CD14-positive monocyte (primary cell): ENCODE results near the gene PLXNB3. TPM values are rescaled to one million over a fixed set of nuclear protein-coding genes. Genes with fewer than 3 reads are reported as not detected.

Experiments used
- DNase-seq, 3 donors: peaks; one replicate each; pipeline ENCODE4 v3.0.0-alpha.2; 2011 to 2022
- H2AFZ ChIP-seq: 2 replicates; pipeline ENCODE4 v1.6.0; 2012; ENCODE audit warnings: mild to moderate bottlenecking, low read depth, low read length, inconsistent platforms; ENCODE audit not compliant: insufficient read depth, poor library complexity, severe bottlenecking
- H3K27ac ChIP-seq, 2 donors: 1 replicate in 1 of 2; 2 replicates in 1 of 2; pipeline ENCODE4 v1.5.1; 2012 to 2013; ENCODE audit warnings: low read length in 2 of 2, control low read depth in 1 of 2, inconsistent platforms in 1 of 2, low read depth in 1 of 2, mild to moderate bottlenecking in 1 of 2
- H3K27me3 ChIP-seq, 2 donors: one replicate each; pipeline versions ENCODE4 v1.6.0 to v1.6.1; 2011 to 2013; ENCODE audit warnings: low read length in 2 of 2; ENCODE audit not compliant: control insufficient read depth in 2 of 2, insufficient read depth in 2 of 2
- H3K36me3 ChIP-seq, 2 donors: replicated peaks in 1 of 2; 1 replicate in 1 of 2; 2 replicates in 1 of 2; pipeline versions ENCODE4 v1.5.1 to v1.6.1; 2012 to 2013; ENCODE audit warnings: low read length in 2 of 2, control low read depth in 1 of 2, inconsistent platforms in 1 of 2, mild to moderate bottlenecking in 1 of 2; ENCODE audit not compliant: insufficient read depth in 2 of 2, control insufficient read depth in 1 of 2
- H3K4me1 ChIP-seq, 2 donors: 1 replicate in 1 of 2; 2 replicates in 1 of 2; pipeline versions ENCODE4 v1.5.1 to v1.6.1; 2012 to 2013; ENCODE audit warnings: low read length in 2 of 2, control low read depth in 1 of 2, inconsistent platforms in 1 of 2, mild to moderate bottlenecking in 1 of 2, moderate library complexity in 1 of 2; ENCODE audit not compliant: insufficient read depth in 2 of 2, control insufficient read depth in 1 of 2
- H3K4me2 ChIP-seq: replicated peaks from 2 replicates; pipeline ENCODE3; 2012; ENCODE audit warnings: low read length, moderate library complexity, mild to moderate bottlenecking; ENCODE audit not compliant: poor library complexity, severe bottlenecking; ENCODE audit errors: extremely low read depth
- H3K4me3 ChIP-seq, 3 experiments: fragments of 200-600 bp in 1 of 3; sonication (generic) in 1 of 3; replicated peaks in 1 of 3; 1 replicate in 2 of 3; 2 replicates in 1 of 3; pipeline ENCODE4 v1.5.1; 2011 to 2013; ENCODE audit warnings: low read length in 3 of 3, mild to moderate bottlenecking in 3 of 3, control low read depth in 2 of 3, low read depth in 2 of 3, inconsistent platforms in 1 of 3, moderate library complexity in 1 of 3
- H3K79me2 ChIP-seq: 2 replicates; pipeline ENCODE4 v1.6.0; 2012; ENCODE audit warnings: mild to moderate bottlenecking, control low read depth, inconsistent platforms, low read length, moderate library complexity; ENCODE audit not compliant: insufficient read depth
- H3K9ac ChIP-seq: 2 replicates; pipeline ENCODE4 v1.6.0; 2017; ENCODE audit warnings: low read length, mild to moderate bottlenecking; ENCODE audit not compliant: insufficient read depth, poor library complexity, severe bottlenecking
- H3K9me3 ChIP-seq, 2 donors: replicated peaks in 1 of 2; 1 replicate in 1 of 2; 2 replicates in 1 of 2; pipeline versions ENCODE4 v1.5.1 to v1.6.1; 2012 to 2013; ENCODE audit warnings: low read length in 2 of 2, control low read depth in 1 of 2; ENCODE audit not compliant: control insufficient read depth in 1 of 2, insufficient read depth in 1 of 2
- H4K20me1 ChIP-seq: 2 replicates; pipeline ENCODE4 v1.6.0; 2012; ENCODE audit warnings: mild to moderate bottlenecking, low read length, control low read depth, moderate library complexity; ENCODE audit not compliant: insufficient read depth
- H3K27ac Mint-ChIP-seq, 7 donors: one replicate each; pipeline ENCODE4 v1.8.0; 2020; ENCODE audit warnings: mild to moderate bottlenecking in 7 of 7, mixed read lengths in 7 of 7, moderate library complexity in 6 of 7, inconsistent platforms in 2 of 7
- H3K27me3 Mint-ChIP-seq, 3 donors: one replicate each; pipeline ENCODE4 v1.8.0; 2021 to 2022; ENCODE audit warnings: low read depth in 3 of 3, mild to moderate bottlenecking in 3 of 3, mixed read lengths in 3 of 3, moderate library complexity in 3 of 3, inconsistent platforms in 1 of 3
- H3K36me3 Mint-ChIP-seq, 2 donors: one replicate each; pipeline ENCODE4 v1.8.0; 2020; ENCODE audit warnings: mixed read lengths in 2 of 2, inconsistent platforms in 1 of 2, mild to moderate bottlenecking in 1 of 2
- H3K4me1 Mint-ChIP-seq: one replicate; pipeline ENCODE4 v1.8.0; 2020; ENCODE audit warnings: mild to moderate bottlenecking, mixed read lengths
- H3K4me3 Mint-ChIP-seq, 2 donors: one replicate each; pipeline ENCODE4 v1.8.0; 2020; ENCODE audit warnings: mild to moderate bottlenecking in 2 of 2, mixed read lengths in 2 of 2, moderate library complexity in 1 of 2
- H3K9me3 Mint-ChIP-seq, 7 donors: one replicate each; pipeline ENCODE4 v1.8.0; 2020 to 2022; ENCODE audit warnings: mixed read lengths in 7 of 7, mild to moderate bottlenecking in 6 of 7, moderate library complexity in 6 of 7, inconsistent platforms in 2 of 7
- WGBS: methylation state at CpG from one replicate; pipeline ENCODE4 v1.1.5; 2013; ENCODE audit warnings: missing lambda C conversion rate; ENCODE audit not compliant: insufficient coverage; 5-methylcytosine and 5-hydroxymethylcytosine counted together
- intact Hi-C, 2 donors: fragments of 100-400 bp; cut with micrococcal nuclease; formaldehyde crosslinking; loops; one replicate each; pipeline versions ENCODE4 v1.15.0 to v1.15.1; 2023
- polyA plus RNA-seq, 3 donors: library from polyadenylated mRNA; depleted of rRNA in 1 of 3; unstranded in 2 of 3; stranded (reverse) in 1 of 3; fragments of 300-500 nt in 2 of 3; fragments of >200 nt in 1 of 3; fragmentation: Illumina TruSeq in 2 of 3; gene quantifications; 1 replicate in 2 of 3; 2 replicates in 1 of 3; pipeline ENCODE4 v1.2.3, GENCODE V29; 2012 to 2021
- TF ChIP-seq, protein P1 (sequence below): fragments of 200-600 bp; IDR thresholded peaks from one replicate; pipeline ENCODE4 v1.8.0; 2022; ENCODE audit warnings: antibody characterized with exemption, mild to moderate bottlenecking

PLXNB3 gene
- polyA plus RNA-seq, 3 donors, result not detected

- H3K79me2 ChIP-seq, result no peaks in the 10 kb centered on the region
- H4K20me1 ChIP-seq, result no peaks in the 10 kb centered on the region
- DNase-seq, result no peak
- intact Hi-C loops, result loop anchor here in 1 of 2 donors (10.0 kb wide), 2 partner anchors 158 to 188 kb away; partner anchors contain the start of gene ARHGAP4
- peak overlapping the region in 1 of 2 donors; percentile 42 for H3K4me3 Mint-ChIP-seq
- no peak overlapping the region for H3K27ac Mint-ChIP-seq
- 93% methylated on average over 32 of the region's 56 CpGs for WGBS
- no peak overlapping the region for H3K9ac ChIP-seq
- H2AFZ ChIP-seq, result no peak overlapping the region
- H3K36me3 ChIP-seq, result no peaks in the 10 kb centered on the region
- TF ChIP-seq, protein P1, sequence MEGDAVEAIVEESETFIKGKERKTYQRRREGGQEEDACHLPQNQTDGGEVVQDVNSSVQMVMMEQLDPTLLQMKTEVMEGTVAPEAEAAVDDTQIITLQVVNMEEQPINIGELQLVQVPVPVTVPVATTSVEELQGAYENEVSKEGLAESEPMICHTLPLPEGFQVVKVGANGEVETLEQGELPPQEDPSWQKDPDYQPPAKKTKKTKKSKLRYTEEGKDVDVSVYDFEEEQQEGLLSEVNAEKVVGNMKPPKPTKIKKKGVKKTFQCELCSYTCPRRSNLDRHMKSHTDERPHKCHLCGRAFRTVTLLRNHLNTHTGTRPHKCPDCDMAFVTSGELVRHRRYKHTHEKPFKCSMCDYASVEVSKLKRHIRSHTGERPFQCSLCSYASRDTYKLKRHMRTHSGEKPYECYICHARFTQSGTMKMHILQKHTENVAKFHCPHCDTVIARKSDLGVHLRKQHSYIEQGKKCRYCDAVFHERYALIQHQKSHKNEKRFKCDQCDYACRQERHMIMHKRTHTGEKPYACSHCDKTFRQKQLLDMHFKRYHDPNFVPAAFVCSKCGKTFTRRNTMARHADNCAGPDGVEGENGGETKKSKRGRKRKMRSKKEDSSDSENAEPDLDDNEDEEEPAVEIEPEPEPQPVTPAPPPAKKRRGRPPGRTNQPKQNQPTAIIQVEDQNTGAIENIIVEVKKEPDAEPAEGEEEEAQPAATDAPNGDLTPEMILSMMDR, result no peak
- H3K4me1 Mint-ChIP-seq, result peaks cover 14% of the 10 kb centered on the region
- H3K9me3 ChIP-seq, result no peaks in the 10 kb centered on the region
- H3K27me3 ChIP-seq, result no peaks in the 10 kb centered on the region
- no peak overlapping the region for H3K4me3 ChIP-seq
- no peak overlapping the region for H3K27ac ChIP-seq
- no peaks in the 10 kb centered on the region for H3K36me3 Mint-ChIP-seq
- H3K27me3 Mint-ChIP-seq, result peaks cover 1 to 16% (median 15%) of the 10 kb centered on the region in 3 donors
- H3K4me2 ChIP-seq, result no peak overlapping the region
- H3K4me1 ChIP-seq, result peaks cover 0 to 5% of the 10 kb centered on the region in 2 donors
- peaks cover 0 to 3% (median 0%) of the 10 kb centered on the region in 7 donors for H3K9me3 Mint-ChIP-seq
Observed at GRCh38 chrX:153766871-153767673, 3.0 kb downstream of the PLXNB3 start.

- peaks cover 1 to 16% (median 9%) of the 10 kb centered on the region in 3 donors for H3K27me3 Mint-ChIP-seq
- 93% methylated on average over 8 of the region's 20 CpGs for WGBS
- H3K4me3 Mint-ChIP-seq, result no peak overlapping the region
Observed at GRCh38 chrX:153767674-153768055, 3.6 kb downstream of the PLXNB3 start.

More at GRCh38 chrX:153767674-153768055, 3.6 kb downstream of the PLXNB3 start:
- DNase-seq, result no peak
- Histone ChIP-seq H3K4me2 (no peak overlapping the region), H3K4me3 (no peak overlapping the region), H2AFZ (no peak overlapping the region), H3K79me2 (no peaks in the 10 kb centered on the region), H3K27ac (no peak overlapping the region), H3K4me1 (peaks cover 0 to 5% of the 10 kb centered on the region in 2 donors), H3K9ac (no peak overlapping the region), H3K27me3 (no peaks in the 10 kb centered on the region), H4K20me1 (no peaks in the 10 kb centered on the region), H3K36me3 (no peaks in the 10 kb centered on the region), H3K9me3 (no peaks in the 10 kb centered on the region)
- intact Hi-C loops, result loop anchor here in 1 of 2 donors (10.0 kb wide), 2 partner anchors 157 to 187 kb away; partner anchors contain the start of gene ARHGAP4
- Mint-ChIP-seq H3K27ac (no peak overlapping the region), H3K4me1 (peaks cover 14% of the 10 kb centered on the region), H3K9me3 (peaks cover 0 to 3% (median 0%) of the 10 kb centered on the region in 7 donors), H3K36me3 (no peaks in the 10 kb centered on the region)
- TF ChIP-seq, protein P1, result no peak
